ENCODE data around the gene CYTH1. TPM values are rescaled to one million over a fixed set of nuclear protein-coding genes. Genes with fewer than 3 reads are reported as not detected.

The CYTH1 gene
- total RNA-seq, 2 experiments from 2014 or later = 145 to 149 TPM

DNA sequence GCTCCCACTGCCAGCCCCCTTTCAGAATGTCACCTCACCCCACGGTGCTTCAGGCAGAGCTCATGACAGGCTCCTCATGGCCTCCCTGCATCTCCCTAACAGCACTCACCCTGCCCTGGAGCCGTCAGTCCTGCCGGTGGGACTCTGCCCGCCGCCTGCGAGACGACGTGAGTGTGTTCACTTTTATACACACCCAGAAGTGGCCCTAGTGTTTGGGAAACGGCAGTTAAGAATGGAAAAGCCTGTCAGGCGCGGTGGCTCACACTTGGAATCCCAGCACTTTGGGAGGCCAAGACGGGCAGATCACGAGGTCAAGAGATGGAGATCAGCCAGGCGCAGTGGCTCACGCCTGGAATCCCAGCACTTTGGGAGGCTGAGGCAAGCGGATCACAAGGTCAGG lies 12.3 kb upstream of the CYTH1 start:
- Mint-ChIP-seq H3K36me3 (ENCODE audit: low read depth) (peaks cover 57% of the 10 kb centered on the region), H3K9me3 (no peaks in the 10 kb centered on the region), H3K4me1 (ENCODE audit: low read depth) (peaks cover 44% of the 10 kb centered on the region), H3K27ac (peak overlapping the region; percentile 22), H3K27me3 (ENCODE audit: low read depth) (no peaks in the 10 kb centered on the region), H3K4me3 (no peak overlapping the region)
- intact Hi-C loops (cut with micrococcal nuclease) = no loop called here
- CTCF ChIA-PET = no interaction called here
- no peak for DNase-seq

DNA sequence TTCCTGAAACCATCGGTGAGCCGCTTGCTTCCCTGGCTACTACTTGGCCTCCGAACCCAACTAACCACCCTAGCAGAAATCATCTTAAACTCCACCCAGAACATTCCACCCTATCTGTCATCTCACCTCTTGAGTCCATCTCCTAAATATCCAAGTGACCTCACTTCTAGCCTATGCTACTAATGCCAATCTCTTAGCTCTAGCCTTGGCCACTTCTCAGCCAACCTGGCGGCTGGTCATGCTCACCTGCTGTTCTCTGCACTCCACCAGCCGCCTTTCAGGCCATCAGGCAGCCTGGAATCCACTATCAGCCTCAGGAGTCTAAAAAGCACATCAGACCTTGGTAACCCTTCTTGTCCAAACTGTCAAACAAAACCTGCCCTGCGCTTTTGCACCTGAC lies 11.9 kb upstream of the CYTH1 start:
- Mint-ChIP-seq H3K9me3 (no peaks in the 10 kb centered on the region), H3K36me3 (ENCODE audit: low read depth) (peaks cover 54% of the 10 kb centered on the region), H3K4me1 (ENCODE audit: low read depth) (peaks cover 44% of the 10 kb centered on the region), H3K4me3 (no peak overlapping the region), H3K27ac (peak overlapping the region; percentile 22), H3K27me3 (ENCODE audit: low read depth) (no peaks in the 10 kb centered on the region)
- CTCF ChIA-PET = no interaction called here
- intact Hi-C loops (cut with micrococcal nuclease) = no loop called here
- no peak for DNase-seq

DNA sequence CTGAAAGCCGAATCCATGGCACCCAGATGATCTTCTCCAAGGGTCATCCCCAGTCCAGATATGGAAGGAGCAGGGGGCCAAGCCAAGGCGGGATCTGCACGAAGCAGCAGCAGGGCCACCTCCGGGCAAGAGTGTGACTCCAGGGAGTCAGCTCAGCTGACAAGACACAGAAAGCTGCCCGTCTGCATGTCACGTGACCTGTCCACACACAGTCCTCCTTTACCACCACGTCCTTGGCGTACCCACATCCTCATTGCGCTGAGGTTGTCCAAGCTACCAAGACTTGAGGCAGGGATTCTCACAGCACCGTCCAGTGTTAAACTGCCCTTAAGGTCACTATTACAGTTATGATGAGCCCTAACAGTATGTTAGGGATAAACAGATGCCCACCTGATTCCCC lies 11.3 kb upstream of the CYTH1 start:
- no peak overlapping the region for H3K27ac Mint-ChIP-seq
- H3K36me3 Mint-ChIP-seq (ENCODE audit: low read depth) = peaks cover 49% of the 10 kb centered on the region
- DNase-seq = no peak
- H3K27me3 Mint-ChIP-seq (ENCODE audit: low read depth) = no peaks in the 10 kb centered on the region
- H3K9me3 Mint-ChIP-seq = no peaks in the 10 kb centered on the region
- intact Hi-C loops (cut with micrococcal nuclease) = no loop called here
- no peak overlapping the region for H3K4me3 Mint-ChIP-seq
- H3K4me1 Mint-ChIP-seq (ENCODE audit: low read depth) = peaks cover 43% of the 10 kb centered on the region
- CTCF ChIA-PET = interaction anchor here (1.1 kb wide), 1 partner anchor 35 kb away, joined by 3 read pairs; no protein-coding TSS in a partner anchor

DNA sequence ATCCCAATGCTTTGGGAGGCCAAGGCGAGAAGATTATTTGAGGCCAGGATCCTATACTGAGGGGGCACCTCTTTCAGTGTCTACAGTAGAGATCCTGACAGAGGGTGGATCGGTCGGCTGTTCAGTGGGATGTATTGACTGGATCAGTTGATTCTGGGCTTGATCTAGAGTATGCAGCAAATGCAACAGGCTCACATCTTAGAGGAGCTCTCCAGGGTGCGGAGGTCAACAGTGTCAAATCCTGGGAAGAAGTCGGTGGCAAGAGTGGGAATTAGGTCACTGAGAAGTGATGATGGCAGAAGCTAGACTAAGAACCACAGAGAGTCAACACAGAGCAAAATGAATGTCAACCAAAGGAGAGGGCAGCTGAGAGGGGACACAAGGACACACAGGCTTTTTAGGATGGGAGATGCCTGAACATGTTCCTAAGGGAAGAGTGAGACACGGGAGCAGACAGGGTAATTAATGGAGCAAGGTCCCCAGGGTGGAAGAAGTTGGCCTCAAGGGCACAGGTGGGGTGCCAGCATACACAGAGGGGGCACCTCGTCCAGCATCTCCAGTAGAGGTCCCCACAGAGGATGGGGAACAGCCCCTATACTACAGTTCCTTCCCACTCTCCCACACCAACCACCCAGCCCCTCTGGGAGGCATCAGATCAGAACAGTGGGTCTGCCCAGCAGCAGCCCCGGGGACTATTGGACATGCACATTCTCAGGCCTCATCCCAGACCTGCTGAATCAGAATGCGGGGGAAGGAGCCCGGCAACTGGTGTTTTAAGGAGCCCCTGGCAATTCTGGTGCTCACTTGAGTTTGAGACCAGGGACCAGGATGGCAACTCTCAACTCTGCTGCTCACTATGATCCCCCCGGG lies 10.0 kb upstream of the CYTH1 start:
- Mint-ChIP-seq H3K27ac (peak overlapping the region; percentile 83), H3K4me1 (ENCODE audit: low read depth) (peaks cover 52% of the 10 kb centered on the region), H3K9me3 (no peaks in the 10 kb centered on the region), H3K36me3 (ENCODE audit: low read depth) (peaks cover 46% of the 10 kb centered on the region), H3K4me3 (no peak overlapping the region), H3K27me3 (ENCODE audit: low read depth) (no peaks in the 10 kb centered on the region)
- intact Hi-C loops (cut with micrococcal nuclease) = no loop called here
- no peak for DNase-seq
- CTCF ChIA-PET = interaction anchor here (1.1 kb wide), 1 partner anchor 36 kb away, joined by 3 read pairs; no protein-coding TSS in a partner anchor

DNA sequence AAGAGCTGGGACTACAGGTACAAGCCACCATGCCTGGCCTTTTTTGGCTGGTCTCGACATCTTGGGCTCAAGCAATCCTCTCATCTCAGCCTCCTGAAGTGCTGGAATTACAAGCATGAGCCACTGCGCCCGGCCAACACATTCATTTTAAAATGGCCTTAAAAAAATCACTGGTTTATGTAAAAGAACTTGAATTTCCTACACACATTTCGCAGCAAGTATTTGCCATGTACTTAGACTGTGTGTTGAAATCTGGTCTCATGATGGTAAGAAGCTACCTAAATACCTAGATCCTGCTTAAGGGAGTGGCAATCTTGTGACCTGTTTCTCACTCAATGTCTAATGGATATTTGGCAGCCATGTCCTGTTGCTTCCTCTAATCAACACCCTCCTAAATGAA lies 8.5 kb upstream of the CYTH1 start:
- Mint-ChIP-seq H3K36me3 (ENCODE audit: low read depth) (peaks cover 33% of the 10 kb centered on the region), H3K4me1 (ENCODE audit: low read depth) (peaks cover 53% of the 10 kb centered on the region), H3K4me3 (no peak overlapping the region), H3K27me3 (ENCODE audit: low read depth) (no peaks in the 10 kb centered on the region), H3K9me3 (no peaks in the 10 kb centered on the region), H3K27ac (peak overlapping the region; percentile 64)
- no peak for DNase-seq
- CTCF ChIA-PET = interaction anchor here (0.6 to 1.6 kb wide), 4 partner anchors 45 to 75 kb away, joined by 3 to 5 read pairs (median 3); no protein-coding TSS in a partner anchor
- intact Hi-C loops (cut with micrococcal nuclease) = no loop called here

DNA sequence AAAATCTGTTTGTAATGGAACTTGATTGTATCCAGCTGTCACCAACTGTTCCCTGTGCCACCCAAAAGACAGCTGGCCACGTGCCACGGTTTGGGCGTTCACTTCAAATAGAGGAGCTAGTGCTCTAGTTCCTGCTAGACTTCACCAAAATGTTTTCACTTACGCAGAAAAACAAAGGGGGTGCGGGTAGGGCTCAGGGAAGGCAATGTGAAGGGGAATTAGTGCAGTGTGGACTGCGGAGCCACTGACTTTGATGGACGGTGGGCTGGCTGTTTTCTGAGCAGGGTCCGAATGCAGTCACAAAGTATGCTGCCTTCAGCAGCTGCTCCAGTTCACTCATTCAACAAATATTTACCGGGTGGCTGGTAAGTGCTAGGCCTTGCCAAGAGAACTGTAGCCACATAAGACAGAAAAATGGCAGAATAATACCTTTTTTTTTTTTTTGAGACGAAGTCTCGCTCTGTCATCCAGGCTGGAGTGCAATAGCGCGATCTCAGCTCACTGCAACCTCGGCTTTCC lies 7.6 kb upstream of the CYTH1 start:
- peaks cover 61% of the 10 kb centered on the region for H3K4me1 Mint-ChIP-seq (ENCODE audit: low read depth)
- CTCF ChIA-PET = interaction anchor here (0.6 to 1.6 kb wide), 8 partner anchors 10 to 80 kb away, joined by 3 to 6 read pairs (median 4); no protein-coding TSS in a partner anchor
- peak overlapping the region; percentile 38 for H3K4me3 Mint-ChIP-seq
- intact Hi-C loops (cut with micrococcal nuclease) = no loop called here
- no peaks in the 10 kb centered on the region for H3K9me3 Mint-ChIP-seq
- peak overlapping the region; percentile 84 for H3K27ac Mint-ChIP-seq
- peaks cover 27% of the 10 kb centered on the region for H3K36me3 Mint-ChIP-seq (ENCODE audit: low read depth)
- no peaks in the 10 kb centered on the region for H3K27me3 Mint-ChIP-seq (ENCODE audit: low read depth)
- peak; percentile 61 for DNase-seq

DNA sequence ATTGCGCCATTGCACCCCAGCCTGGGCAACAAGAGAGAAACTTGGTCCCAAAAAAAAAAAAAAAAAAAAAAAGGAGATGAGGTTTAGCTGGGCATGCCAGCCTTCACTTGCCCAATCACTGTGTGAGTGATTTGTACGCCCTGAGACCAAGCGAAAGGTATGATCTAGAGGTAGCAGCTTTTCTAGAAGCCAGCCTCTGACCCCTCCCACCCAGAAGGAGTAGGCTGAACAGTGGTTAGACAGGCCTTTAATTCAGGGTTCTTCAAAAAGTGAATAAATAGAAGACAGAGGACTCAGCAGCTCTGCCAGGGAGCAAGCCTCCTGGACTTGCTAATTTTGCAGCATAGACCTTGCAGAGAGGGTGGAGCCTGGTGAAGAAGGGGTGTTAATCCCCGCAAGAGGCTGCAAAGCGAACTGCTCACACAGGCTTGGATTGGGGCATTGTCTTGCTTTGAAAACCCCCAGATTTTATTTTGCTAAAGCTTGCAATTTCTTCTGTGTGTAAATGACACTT lies 7.1 kb upstream of the CYTH1 start:
- H3K27me3 Mint-ChIP-seq (ENCODE audit: low read depth) = no peaks in the 10 kb centered on the region
- peak overlapping the region; percentile 84 for H3K27ac Mint-ChIP-seq
- CTCF ChIA-PET = interaction anchor here (0.7 to 1.6 kb wide), 7 partner anchors 11 to 79 kb away, joined by 3 to 7 read pairs (median 5); no protein-coding TSS in a partner anchor
- H3K36me3 Mint-ChIP-seq (ENCODE audit: low read depth) = peaks cover 22% of the 10 kb centered on the region
- H3K4me3 Mint-ChIP-seq = no peak overlapping the region
- peaks cover 65% of the 10 kb centered on the region for H3K4me1 Mint-ChIP-seq (ENCODE audit: low read depth)
- intact Hi-C loops (cut with micrococcal nuclease) = no loop called here
- no peaks in the 10 kb centered on the region for H3K9me3 Mint-ChIP-seq
- DNase-seq = no peak

DNA sequence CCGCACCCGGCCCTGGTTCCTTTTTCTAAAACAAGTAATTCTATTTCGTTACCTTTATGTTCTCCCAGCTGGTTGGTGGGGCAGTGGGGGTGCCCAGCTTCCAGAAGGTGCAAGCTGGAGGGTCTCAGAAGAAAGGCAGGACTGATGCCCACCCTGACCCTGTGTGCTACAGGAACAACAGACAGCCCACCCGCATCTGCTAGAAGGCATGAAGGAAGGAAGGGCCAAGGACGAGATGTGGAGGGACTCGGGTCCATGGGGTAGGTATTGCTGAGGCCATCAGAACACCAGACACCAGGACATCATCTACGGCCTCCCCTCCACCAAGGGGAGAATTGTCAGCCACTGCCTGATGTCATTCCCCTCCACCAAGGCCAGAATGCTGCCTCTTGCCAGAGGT lies 6.4 kb upstream of the CYTH1 start:
- Mint-ChIP-seq H3K27me3 (ENCODE audit: low read depth) (no peaks in the 10 kb centered on the region), H3K4me3 (no peak overlapping the region), H3K9me3 (no peaks in the 10 kb centered on the region), H3K4me1 (ENCODE audit: low read depth) (peaks cover 72% of the 10 kb centered on the region), H3K36me3 (ENCODE audit: low read depth) (peaks cover 17% of the 10 kb centered on the region), H3K27ac (no peak overlapping the region)
- DNase-seq = no peak
- intact Hi-C loops (cut with micrococcal nuclease) = no loop called here
- CTCF ChIA-PET = interaction anchor here (1.1 to 1.5 kb wide), 3 partner anchors 10 to 31 kb away, joined by 3 to 5 read pairs (median 3); no protein-coding TSS in a partner anchor

DNA sequence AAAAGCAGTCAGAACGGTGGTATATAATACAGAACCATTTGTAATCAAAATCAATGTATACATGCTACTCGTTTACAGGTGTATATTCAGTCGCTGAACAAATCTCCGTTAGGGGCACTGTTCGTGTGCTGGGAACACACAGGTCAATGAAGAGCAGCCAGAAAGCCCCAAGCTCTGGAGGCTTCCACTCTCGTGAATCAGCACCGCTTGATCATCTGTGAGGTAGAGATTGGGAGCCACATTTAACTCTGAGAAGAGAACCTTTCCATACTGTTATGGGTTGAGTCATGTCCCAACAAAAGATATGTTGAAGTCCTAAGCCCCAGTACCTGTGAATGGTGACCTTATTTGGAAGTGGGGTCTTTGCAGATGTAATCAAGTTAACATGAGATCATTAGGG lies 5.4 kb upstream of the CYTH1 start:
- CTCF ChIA-PET = interaction anchor here (0.5 to 1.1 kb wide), 3 partner anchors 11 to 99 kb away, joined by 3 read pairs; no protein-coding TSS in a partner anchor
- Mint-ChIP-seq H3K36me3 (ENCODE audit: low read depth) (peaks cover 15% of the 10 kb centered on the region), H3K4me1 (ENCODE audit: low read depth) (peaks cover 73% of the 10 kb centered on the region), H3K27me3 (ENCODE audit: low read depth) (no peaks in the 10 kb centered on the region), H3K27ac (peak overlapping the region; percentile 22), H3K9me3 (no peaks in the 10 kb centered on the region), H3K4me3 (no peak overlapping the region)
- intact Hi-C loops (cut with micrococcal nuclease) = no loop called here
- no peak for DNase-seq

DNA sequence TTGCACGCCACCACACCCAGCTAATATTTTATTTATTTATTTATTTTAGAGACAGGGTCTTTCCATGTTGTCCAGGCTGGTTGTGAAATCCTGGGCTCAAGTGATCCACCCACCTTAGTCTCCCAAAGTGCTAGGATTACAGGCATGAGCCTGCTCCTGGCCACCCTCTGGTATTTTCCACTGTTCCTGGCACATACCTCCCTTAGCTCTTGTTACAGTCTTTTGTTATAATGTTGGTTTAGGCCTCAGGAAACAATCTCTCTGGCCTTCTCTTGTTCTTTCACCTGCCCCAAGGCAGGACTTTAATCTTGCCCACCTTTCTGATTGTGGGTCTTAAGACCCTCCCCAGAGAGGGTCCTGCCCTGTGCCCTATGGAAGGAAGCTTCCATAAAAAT lies 3.6 kb upstream of the CYTH1 start:
- CTCF ChIA-PET = interaction anchor here (0.7 to 1.2 kb wide), 4 partner anchors 13 to 78 kb away, joined by 3 to 5 read pairs (median 4); no protein-coding TSS in a partner anchor
- Mint-ChIP-seq H3K27me3 (ENCODE audit: low read depth) (no peaks in the 10 kb centered on the region), H3K4me3 (no peak overlapping the region), H3K4me1 (ENCODE audit: low read depth) (peaks cover 56% of the 10 kb centered on the region), H3K36me3 (ENCODE audit: low read depth) (peaks cover 12% of the 10 kb centered on the region), H3K9me3 (no peaks in the 10 kb centered on the region), H3K27ac (peak overlapping the region; percentile 66)
- intact Hi-C loops (cut with micrococcal nuclease) = no loop called here
- DNase-seq = no peak

DNA sequence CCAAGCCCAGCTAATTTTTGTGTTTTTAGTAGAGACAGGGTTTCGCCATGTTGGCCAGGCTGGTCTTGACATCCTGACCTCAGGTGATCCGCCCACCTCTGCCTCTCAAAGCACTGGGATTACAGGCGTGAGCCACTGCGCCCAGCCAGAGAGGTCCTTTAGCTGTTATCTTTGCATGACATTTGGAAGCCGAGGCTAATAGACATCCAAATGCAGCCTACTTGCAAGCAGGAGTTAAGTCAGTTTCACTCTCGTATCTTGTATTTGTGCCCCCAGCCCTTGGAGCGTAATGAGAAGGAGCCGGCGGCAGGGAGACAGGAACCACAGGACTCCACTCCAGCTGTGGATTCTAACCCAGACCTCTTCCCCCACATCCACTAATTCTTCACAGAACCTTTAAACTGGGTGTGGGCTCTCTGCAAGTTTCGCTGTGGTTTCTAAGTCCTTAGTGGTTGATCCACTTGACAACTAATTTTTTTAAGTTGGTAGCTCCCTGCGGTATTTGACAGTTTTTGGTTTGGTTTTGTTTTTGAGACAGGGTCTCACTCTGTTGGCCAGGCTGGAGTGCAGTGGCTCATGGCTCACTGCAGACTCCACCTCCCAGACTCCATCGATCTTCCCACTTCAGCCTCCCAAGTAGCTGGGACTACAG lies 3.1 kb upstream of the CYTH1 start:
- DNase-seq = no peak
- intact Hi-C loops (cut with micrococcal nuclease) = no loop called here
- peak overlapping the region; percentile 1 for H3K27ac Mint-ChIP-seq
- H3K4me3 Mint-ChIP-seq = no peak overlapping the region
- no peaks in the 10 kb centered on the region for H3K27me3 Mint-ChIP-seq (ENCODE audit: low read depth)
- H3K4me1 Mint-ChIP-seq (ENCODE audit: low read depth) = peaks cover 53% of the 10 kb centered on the region
- H3K9me3 Mint-ChIP-seq = no peaks in the 10 kb centered on the region
- peaks cover 9% of the 10 kb centered on the region for H3K36me3 Mint-ChIP-seq (ENCODE audit: low read depth)
- CTCF ChIA-PET = interaction anchor here (0.7 to 1.2 kb wide), 5 partner anchors 13 to 77 kb away, joined by 3 to 5 read pairs (median 3); no protein-coding TSS in a partner anchor

DNA sequence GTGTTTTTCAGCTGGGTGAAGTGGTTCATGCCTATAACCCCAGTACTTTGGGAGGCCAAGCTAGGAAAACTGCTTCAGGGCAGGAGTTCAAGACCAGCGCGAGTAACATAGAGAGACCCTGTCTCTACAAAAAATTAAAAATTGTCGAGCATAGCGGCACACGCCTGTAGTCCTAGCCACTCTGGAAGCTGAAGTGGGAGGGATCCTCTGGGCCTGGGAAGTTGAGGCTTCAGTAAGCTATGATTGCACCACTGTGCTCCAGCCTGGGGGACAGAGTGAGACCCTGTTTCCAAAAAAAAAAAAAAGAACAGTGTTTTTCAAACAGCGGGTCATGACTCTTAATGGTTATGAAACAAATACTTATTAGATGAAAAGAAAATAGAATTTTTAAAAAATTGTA lies 2.3 kb upstream of the CYTH1 start:
- Mint-ChIP-seq H3K4me3 (no peak overlapping the region), H3K27ac (no peak overlapping the region), H3K4me1 (ENCODE audit: low read depth) (peaks cover 52% of the 10 kb centered on the region), H3K9me3 (no peaks in the 10 kb centered on the region), H3K36me3 (ENCODE audit: low read depth) (peaks cover 13% of the 10 kb centered on the region), H3K27me3 (ENCODE audit: low read depth) (no peaks in the 10 kb centered on the region)
- CTCF ChIA-PET = interaction anchor here (0.6 to 1.2 kb wide), 3 partner anchors 25 to 362 kb away, joined by 3 to 5 read pairs (median 3); no protein-coding TSS in a partner anchor
- DNase-seq = no peak
- intact Hi-C loops (cut with micrococcal nuclease) = no loop called here

Data from activated naive CD4-positive, alpha-beta T cell treated with anti-CD3 and anti-CD28 coated beads for 36 hours (primary cell).